Stimulated activated CD8-positive, alpha-beta memory T cell treated with anti-CD3 and anti-CD28 coated beads, Interleukin-4, amount 100 ng/mL, for 48 hours (primary cell): ENCODE data around the gene ANKK1.

Experiments used
- DNase-seq: peaks from one replicate; pipeline ENCODE4 v3.0.0-alpha.2; 2020

The ANKK1 gene

GRCh38 chr11:113387605-113388211 lies at the start of gene ANKK1:
TSS of gene ANKK1 (plus strand) at chr11:113387779. CDS start at chr11:113387885, 106 bp downstream.
- DNase-seq, result no peak

GRCh38 chr11:113338730-113339129 lies 48.8 kb upstream of the ANKK1 start:
- DNase-seq, result no peak

- DNase-seq, result no peak
Measured at GRCh38 chr11:113339929-113340589, 47.5 kb upstream of the ANKK1 start.

- no peak for DNase-seq
Measured at GRCh38 chr11:113341388-113342165, 46.0 kb upstream of the ANKK1 start.

- DNase-seq, result no peak
Measured at GRCh38 chr11:113345978-113346377, 41.6 kb upstream of the ANKK1 start.

GRCh38 chr11:113349528-113349927 lies 38.1 kb upstream of the ANKK1 start:
- no peak for DNase-seq

GRCh38 chr11:113350336-113351067 lies 37.1 kb upstream of the ANKK1 start:
- no peak for DNase-seq

- DNase-seq, result no peak
Measured at GRCh38 chr11:113351068-113351450, 36.5 kb upstream of the ANKK1 start.

GRCh38 chr11:113351480-113351879 lies 36.1 kb upstream of the ANKK1 start:
- DNase-seq, result no peak

- DNase-seq, result no peak
Measured at GRCh38 chr11:113356203-113356602, 31.4 kb upstream of the ANKK1 start.

GRCh38 chr11:113363406-113363805 lies 24.2 kb upstream of the ANKK1 start:
- DNase-seq, result no peak

GRCh38 chr11:113363996-113364641 lies 23.5 kb upstream of the ANKK1 start:
- DNase-seq, result no peak

GRCh38 chr11:113365895-113366294 lies 21.7 kb upstream of the ANKK1 start:
- DNase-seq, result no peak

GRCh38 chr11:113369411-113369810 lies 18.2 kb upstream of the ANKK1 start:
- DNase-seq, result no peak

GRCh38 chr11:113370634-113371033 lies 16.9 kb upstream of the ANKK1 start:
- DNase-seq, result no peak

- DNase-seq, result no peak
Measured at GRCh38 chr11:113372309-113372708, 15.3 kb upstream of the ANKK1 start.

- DNase-seq, result no peak
Measured at GRCh38 chr11:113373306-113373705, 14.3 kb upstream of the ANKK1 start.

GRCh38 chr11:113373981-113374560 lies 13.5 kb upstream of the ANKK1 start:
- no peak for DNase-seq

GRCh38 chr11:113375402-113375801 lies 12.2 kb upstream of the ANKK1 start:
- DNase-seq, result no peak

GRCh38 chr11:113376156-113376555 lies 11.4 kb upstream of the ANKK1 start:
- no peak for DNase-seq

- no peak for DNase-seq
Measured at GRCh38 chr11:113377681-113378412, 9.7 kb upstream of the ANKK1 start.

GRCh38 chr11:113378692-113379091 lies 8.9 kb upstream of the ANKK1 start:
- DNase-seq, result no peak
